K562 (cell line): Measurements from ENCODE around the gene TSPAN15. TPM values are rescaled to one million over a fixed set of nuclear protein-coding genes. Genes with fewer than 3 reads are reported as not detected.

Source experiments
- ATAC-seq: fragments of 200-7000 bp; cut with Tn5 transposase; 3 replicates; pipeline ENCODE4 v1.9.1; 2020; ENCODE audit warnings: moderate library complexity
- BruUV-seq: library from RNA; stranded (reverse); fragments of 400-500 nt; replicated peaks from 2 replicates; lab custom pipeline; 2021; lab: Mats Ljungman, UMichigan
- CTCF ChIA-PET: fragments of 300-600 bp; formaldehyde crosslinking; extraction: SDS; loops from one replicate; lab custom pipeline; 2021; ENCODE audit warnings: low intra/inter-chr PET ratio; lab: Yijun Ruan, JAX
- POLR2A ChIA-PET: fragments of 300-600, 350-650 bp; sonication (Branson Sonifier 250); formaldehyde crosslinking; extraction: SDS; loops from one replicate; lab custom pipeline; 2021; ENCODE audit warnings: antibody characterized with exemption, inconsistent platforms; lab: Yijun Ruan, JAX
- DNase-seq, 4 experiments: peaks; one replicate each; pipeline versions ENCODE4 v3.0.0 to v3.0.0-alpha.2; 2011 to 2018; ENCODE audit warnings: low spot score in 3 of 4, mixed read lengths in 3 of 4; ENCODE audit errors: extremely low read depth in 1 of 4
- FAIRE-seq: peaks from 2 replicates; lab custom pipeline; 2011; peaks lifted over from hg19 to GRCh38; lab: Jason Lieb, UNC
- H2AFZ ChIP-seq: 2 replicates; pipeline ENCODE4 v1.6.0; 2011; ENCODE audit warnings: low read depth, low read length, control low read depth, inconsistent platforms
- H3K27ac ChIP-seq: fragments of 200-600 bp; 3 replicates; pipeline ENCODE4 v1.8.0; 2011; ENCODE audit warnings: low read depth, mild to moderate bottlenecking, control low read depth, inconsistent platforms, low read length, moderate library complexity, mixed read lengths; ENCODE audit errors: extremely low read depth
- H3K27me3 ChIP-seq, 2 experiments: fragments of 300-600 bp in 1 of 2; 2 replicates in 1 of 2; 3 replicates in 1 of 2; pipeline versions ENCODE4 v1.6.0 to v1.8.0; 2011; ENCODE audit warnings: inconsistent platforms in 2 of 2, low read length in 2 of 2, mild to moderate bottlenecking in 1 of 2, mixed read lengths in 1 of 2, moderate library complexity in 1 of 2; ENCODE audit not compliant: control insufficient read depth in 2 of 2, insufficient read depth in 2 of 2
- H3K36me3 ChIP-seq: fragments of 300-600 bp; 3 replicates; pipeline ENCODE4 v1.8.0; 2011; ENCODE audit warnings: mild to moderate bottlenecking, low read length, inconsistent platforms; ENCODE audit not compliant: control insufficient read depth, insufficient read depth
- H3K4me1 ChIP-seq, 2 experiments: fragments of 200-600 bp in 1 of 2; replicated peaks in 1 of 2; 2 replicates in 1 of 2; 3 replicates in 1 of 2; pipeline versions ENCODE4 v1.5.1 to v1.8.0; 2011; ENCODE audit warnings: inconsistent platforms in 2 of 2, low read length in 2 of 2, mild to moderate bottlenecking in 1 of 2, mixed read lengths in 1 of 2, moderate library complexity in 1 of 2; ENCODE audit not compliant: control insufficient read depth in 2 of 2, insufficient read depth in 2 of 2
- H3K4me2 ChIP-seq: 2 replicates; pipeline ENCODE4 v1.6.1; 2011; ENCODE audit warnings: low read length, control low read depth, inconsistent platforms, mixed read lengths; ENCODE audit not compliant: insufficient read depth
- H3K4me3 ChIP-seq: fragments of 200-600 bp; sonication (generic), shearing (Covaris generic); 2 replicates; pipeline ENCODE4 v1.5.1; 2016; ENCODE audit warnings: control low read depth, inconsistent platforms
- H3K79me2 ChIP-seq: fragments of 200-600 bp; 3 replicates; pipeline ENCODE4 v1.8.0; 2011; ENCODE audit warnings: low read length, inconsistent platforms; ENCODE audit not compliant: control insufficient read depth, insufficient read depth
- H3K9ac ChIP-seq, 2 experiments: 2 replicates each; pipeline versions ENCODE4 v1.6.0 to v1.6.1; 2011; ENCODE audit warnings: low read depth in 2 of 2, low read length in 2 of 2, control low read depth in 1 of 2, inconsistent platforms in 1 of 2, mild to moderate bottlenecking in 1 of 2, mixed read lengths in 1 of 2; ENCODE audit not compliant: insufficient read depth in 1 of 2
- H3K9me1 ChIP-seq: one replicate; pipeline ENCODE4 v1.6.0; 2011; ENCODE audit warnings: inconsistent platforms, mild to moderate bottlenecking, low read length, moderate library complexity; ENCODE audit not compliant: control insufficient read depth, insufficient read depth
- H3K9me3 ChIP-seq: replicated peaks from 2 replicates; pipeline ENCODE4 v1.5.1; 2011; ENCODE audit warnings: low read depth, low read length, inconsistent platforms; ENCODE audit not compliant: control insufficient read depth, insufficient read depth
- H4K20me1 ChIP-seq: replicated peaks from 2 replicates; pipeline ENCODE4 v1.6.1; 2011; ENCODE audit warnings: low read length, inconsistent platforms, mixed read lengths; ENCODE audit not compliant: control insufficient read depth, insufficient read depth
- CHD1 ChIP-seq: fragments of 200-600 bp; sonication (generic); IDR thresholded peaks from one replicate; pipeline ENCODE4 v1.6.1; 2012; ENCODE audit warnings: mild to moderate bottlenecking, moderate library complexity, low read length, inconsistent platforms
- DEAF1 ChIP-seq: fragments of 450-650 bp; formaldehyde crosslinking; IDR thresholded peaks from 2 replicates; pipeline ENCODE4 v1.4.0; 2020; ENCODE audit warnings: mild to moderate bottlenecking, moderate library complexity
- RFX5 ChIP-seq: IDR thresholded peaks from 2 replicates; pipeline ENCODE4 v1.6.1; 2011; ENCODE audit warnings: low read depth, mild to moderate bottlenecking, improper control_type of control experiment, low read length
- WGBS: fragments of 100-300 bp; shearing (Covaris generic); methylation state at CpG from one replicate; pipeline ENCODE4 v1.1.6; 2016; ENCODE audit warnings: low coverage, mixed read lengths; ENCODE audit not compliant: insufficient coverage; ENCODE audit errors: missing lambda C conversion rate; 5-methylcytosine and 5-hydroxymethylcytosine counted together
- in situ Hi-C: fragments of 300-500 bp; cut with MboI; formaldehyde crosslinking; loops from 4 replicates; pipeline ENCODE4 v1.15.0; 2018; ENCODE audit warnings: inconsistent platforms, mixed read lengths
- intact Hi-C: fragments of 100-400 bp; cut with micrococcal nuclease; formaldehyde crosslinking; loops from 2 replicates; pipeline ENCODE4 v1.14.2; 2022
- polyA plus RNA-seq, 8 experiments: library from polyadenylated mRNA; depleted of rRNA in 4 of 8; stranded (reverse) in 5 of 8; unstranded in 3 of 8; fragments of >200 nt; fragmentation: Nextera tagmentation in 2 of 8; fragmentation: Illumina TruSeq in 1 of 8; extraction: Ambion mirVana in 2 of 8; extraction: Trizol in 1 of 8; gene quantifications; 2 replicates each; pipeline versions ENCODE4 v1.2.1 to v1.2.3, GENCODE V29; 2011 to 2014; ENCODE audit warnings: inconsistent platforms in 1 of 8, missing spikeins in 1 of 8
- total RNA-seq, 7 experiments: library from RNA; depleted of rRNA in 6 of 7; stranded (reverse); fragments of >200 nt in 6 of 7; fragmentation: Illumina TruSeq in 2 of 7; extraction: Trizol in 2 of 7; gene quantifications; 2 replicates each; pipeline versions ENCODE4 v1.2.1 to v1.2.3, GENCODE V29; 2011 to 2021; ENCODE audit warnings: low replicate concordance in 1 of 7

The TSPAN15 gene
- total and polyA plus RNA-seq, 9 of the 15 experiments (the other 6 are each of a cell fraction or from before 2014, with no cell fraction given): 0.33 to 1.0 (median 0.45) TPM; not detected in 2

DNA sequence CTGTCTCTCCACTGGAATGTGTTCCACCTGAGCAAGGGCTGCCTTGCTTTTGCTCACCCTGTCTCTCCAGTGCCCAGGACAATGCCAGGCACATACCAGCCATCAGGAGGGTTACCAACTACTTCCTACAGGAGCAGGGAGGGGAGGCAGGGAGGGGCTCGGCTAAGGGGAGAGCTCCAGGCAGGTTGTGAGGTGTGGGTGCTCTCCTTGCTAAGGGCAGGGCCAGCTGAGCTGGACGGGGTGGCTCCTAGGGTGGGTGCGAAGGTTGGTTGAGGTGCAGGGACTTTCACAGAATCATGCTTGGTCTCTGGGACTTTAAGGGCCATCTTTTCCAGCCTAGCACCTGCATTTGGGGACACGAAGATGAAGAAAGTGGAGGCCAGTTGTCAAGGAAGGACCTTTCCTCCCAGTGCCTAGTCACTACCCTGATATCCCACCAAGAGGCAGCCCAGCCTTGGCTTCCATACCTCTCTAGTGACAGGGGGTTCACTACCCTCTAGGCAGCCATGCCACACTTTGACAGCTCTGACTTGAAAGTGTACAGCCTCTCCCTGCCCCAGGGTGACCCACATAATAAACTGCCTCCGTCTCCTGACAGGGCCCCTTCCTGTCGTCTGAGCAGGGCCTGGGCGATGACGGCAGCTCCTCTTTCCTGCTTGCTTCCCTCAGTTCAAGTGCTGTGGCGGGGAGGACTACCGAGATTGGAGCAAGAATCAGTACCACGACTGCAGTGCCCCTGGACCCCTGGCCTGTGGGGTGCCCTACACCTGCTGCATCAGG, 46.5 kb downstream of the TSPAN15 start:
- Histone ChIP-seq H3K4me1 (no peaks in the 10 kb centered on the region), H3K79me2 (no peaks in the 10 kb centered on the region), H2AFZ (no peak overlapping the region), H3K4me2 (no peak overlapping the region), H3K9ac (no peak overlapping the region), H3K27me3 (peaks cover 25 to 82% of the 10 kb centered on the region in 2 experiments), H3K36me3 (no peaks in the 10 kb centered on the region), H3K27ac (no peak overlapping the region), H3K9me1 (no peaks in the 10 kb centered on the region), H3K9me3 (no peaks in the 10 kb centered on the region), H4K20me1 (peaks cover 12% of the 10 kb centered on the region), H3K4me3 (no peak overlapping the region)
- BruUV-seq: no TSS peak
- 1% methylated on average over 11 of the region's 11 CpGs for WGBS
- FAIRE-seq: no peak
- ATAC-seq: peak; percentile 19; the same call in 1 of the 3 replicates
- TF ChIP-seq DEAF1 (no peak), RFX5 (no peak), CHD1 (no peak)
- CTCF ChIA-PET: no interaction called here
- intact Hi-C loops (no loop called here), in situ Hi-C loops (no loop called here)
- POLR2A ChIA-PET: interaction anchor here (0.6 to 0.7 kb wide), 2 partner anchors 113 to 144 kb away, joined by 3 to 4 read pairs; no protein-coding TSS in a partner anchor
- no peak for DNase-seq
